ENCODE results near the gene ID2. TPM values are rescaled to one million over a fixed set of nuclear protein-coding genes. Genes with fewer than 3 reads are reported as not detected.

Gene ID2
- total RNA-seq, 2 donors from 2014 or later = 223 to 250 TPM

DNA sequence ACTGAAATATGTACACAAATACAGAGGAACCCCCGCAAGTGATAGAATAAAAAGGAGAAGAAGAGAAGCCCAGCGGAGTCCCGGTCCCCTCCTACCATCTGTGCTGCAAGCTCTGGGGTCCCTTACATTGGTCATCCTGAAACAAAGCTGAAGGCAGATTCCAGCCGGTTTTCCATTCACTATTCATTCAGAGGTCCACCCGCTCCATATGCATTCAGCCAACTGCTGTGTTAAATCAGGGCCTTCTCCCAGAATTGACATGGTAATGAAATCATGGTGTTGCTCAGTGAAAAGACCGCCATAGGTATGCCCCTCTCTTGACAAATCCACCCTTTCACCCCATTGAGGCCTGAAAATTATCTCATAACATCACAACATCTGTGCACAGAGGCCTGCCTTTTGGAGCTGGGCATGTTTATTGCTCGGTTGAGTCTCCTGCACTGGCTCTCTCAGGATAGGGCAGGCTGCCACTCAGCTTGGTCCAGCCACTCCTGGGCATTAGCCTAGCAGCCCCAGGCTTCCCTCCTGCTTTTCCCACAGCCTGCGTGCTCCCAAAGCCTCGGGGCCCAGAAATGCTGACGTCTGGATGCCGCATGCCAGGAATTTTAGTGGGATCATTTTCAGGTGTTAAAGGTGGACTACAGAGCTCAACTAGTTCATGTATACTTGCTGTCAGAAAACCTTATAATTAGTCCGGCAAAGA, 39.3 kb upstream of the ID2 start:
- H3K4me3 Mint-ChIP-seq = no peak overlapping the region
- H3K9me3 Mint-ChIP-seq = no peaks in the 10 kb centered on the region
- DNase-seq (no peak), ATAC-seq (replicated peaks in 1 of 2) (no peak)
- no peak overlapping the region for H3K27ac Mint-ChIP-seq
- no peaks in the 10 kb centered on the region for H3K4me1 Mint-ChIP-seq (ENCODE audit: low read depth)
- no peaks in the 10 kb centered on the region for H3K36me3 Mint-ChIP-seq (ENCODE audit: insufficient read depth in 2 of 2)
- H3K27me3 Mint-ChIP-seq (ENCODE audit: low read depth) = no peaks in the 10 kb centered on the region

DNA sequence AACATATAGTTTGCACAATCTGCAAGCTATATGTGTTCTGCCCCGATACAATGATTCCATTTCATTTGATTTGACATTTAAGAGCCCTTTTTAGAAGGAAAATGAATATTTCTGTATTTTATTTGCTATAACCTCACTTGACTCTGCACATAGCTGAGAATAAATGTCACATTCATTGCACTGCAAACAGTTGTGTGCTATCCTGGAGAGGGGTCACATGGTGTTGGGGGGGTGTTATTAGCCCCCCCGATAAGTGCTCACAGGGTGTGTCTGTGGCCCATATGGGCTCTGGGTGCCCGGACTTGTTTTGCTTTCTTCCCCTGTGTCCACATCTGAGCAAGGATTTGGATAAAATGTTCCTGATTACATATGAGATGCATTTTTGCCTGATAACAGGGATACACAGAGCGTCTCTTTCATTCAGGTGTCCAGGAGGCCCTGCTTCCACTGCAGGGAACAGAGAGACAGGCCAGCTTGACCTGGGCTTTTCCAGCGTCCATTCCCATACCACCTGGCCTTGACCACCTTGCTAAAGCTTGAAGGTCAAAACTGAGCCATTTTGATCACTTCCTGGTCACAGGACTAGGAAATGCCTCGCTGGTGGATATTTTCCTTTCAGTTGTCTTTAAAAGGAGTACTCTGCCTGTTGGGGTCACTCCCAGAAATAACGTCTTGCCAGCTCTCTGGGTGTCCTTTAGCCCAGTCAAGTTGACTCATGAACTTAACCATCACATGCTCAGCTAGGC, 38.4 kb upstream of the ID2 start:
- no peak overlapping the region for H3K27ac Mint-ChIP-seq
- no peak for DNase-seq
- H3K4me1 Mint-ChIP-seq (ENCODE audit: low read depth) = no peaks in the 10 kb centered on the region

DNA sequence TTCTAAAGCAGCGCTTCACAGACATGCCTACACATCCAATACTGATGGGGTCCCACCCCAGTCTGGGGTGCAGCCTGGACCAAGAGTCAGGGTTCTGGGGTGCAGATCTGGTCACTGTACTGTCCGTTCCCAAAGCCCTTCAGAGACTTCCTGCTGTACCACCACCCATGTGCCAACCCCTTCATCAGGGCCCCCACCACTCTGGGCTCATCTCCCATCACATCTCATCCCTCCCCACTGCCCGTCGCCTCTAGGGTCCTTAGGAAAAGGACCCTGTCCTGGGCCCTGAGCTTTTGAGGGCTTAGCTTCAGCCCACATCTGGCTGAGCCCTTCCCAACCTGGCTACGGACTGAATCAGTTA, 37.9 kb upstream of the ID2 start:
- ATAC-seq (replicated peaks in 1 of 2) (no peak), DNase-seq (no peak)
- H3K9me3 Mint-ChIP-seq = no peaks in the 10 kb centered on the region
- H3K4me1 Mint-ChIP-seq (ENCODE audit: low read depth) = no peaks in the 10 kb centered on the region
- H3K27ac Mint-ChIP-seq = no peak overlapping the region
- no peaks in the 10 kb centered on the region for H3K36me3 Mint-ChIP-seq (ENCODE audit: insufficient read depth in 2 of 2)
- H3K27me3 Mint-ChIP-seq (ENCODE audit: low read depth) = no peaks in the 10 kb centered on the region
- H3K4me3 Mint-ChIP-seq = no peak overlapping the region

More for the DNA sequence above, 38.4 kb upstream of the ID2 start:
- Mint-ChIP-seq H3K36me3 (ENCODE audit: insufficient read depth in 2 of 2) (no peaks in the 10 kb centered on the region), H3K27me3 (ENCODE audit: low read depth) (no peaks in the 10 kb centered on the region), H3K9me3 (no peaks in the 10 kb centered on the region), H3K4me3 (no peak overlapping the region)
- ATAC-seq (replicated peaks in 1 of 2) = no peak

DNA sequence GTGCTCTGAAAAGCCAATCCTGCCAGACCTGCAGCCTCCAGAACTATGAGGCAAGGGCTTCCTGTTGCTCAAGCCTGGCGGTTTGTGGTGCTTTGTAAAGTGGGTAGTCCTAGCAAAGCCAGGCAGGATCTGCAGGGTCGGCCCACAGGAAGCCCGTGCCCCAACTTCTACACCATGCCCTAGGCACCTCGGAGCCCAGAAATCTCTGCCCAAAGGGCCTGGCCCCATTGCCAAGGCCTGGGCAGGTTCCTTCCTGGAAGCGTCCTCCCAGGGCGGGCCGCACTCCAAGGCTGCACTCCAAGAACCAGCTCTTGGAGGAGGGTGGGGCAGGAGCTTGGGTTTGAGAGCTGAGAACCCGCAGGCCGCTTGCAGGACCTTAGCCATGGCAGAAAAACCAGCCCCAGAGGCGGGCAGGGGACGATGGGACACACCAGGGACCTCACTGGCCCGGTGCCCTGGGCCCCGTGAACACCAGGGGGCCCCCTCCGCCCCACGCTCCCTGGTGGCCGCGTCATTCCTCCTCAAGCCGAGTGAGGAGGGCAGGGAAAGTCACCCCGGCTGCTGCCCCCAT, 37.2 kb upstream of the ID2 start:
- no peak for DNase-seq
- H3K9me3 Mint-ChIP-seq = no peaks in the 10 kb centered on the region
- no peak overlapping the region for H3K4me3 Mint-ChIP-seq
- H3K36me3 Mint-ChIP-seq (ENCODE audit: insufficient read depth in 2 of 2) = no peaks in the 10 kb centered on the region
- no peaks in the 10 kb centered on the region for H3K4me1 Mint-ChIP-seq (ENCODE audit: low read depth)
- H3K27ac Mint-ChIP-seq = no peak overlapping the region
- no peaks in the 10 kb centered on the region for H3K27me3 Mint-ChIP-seq (ENCODE audit: low read depth)
- peak in 1 of 2 donors; percentile 27 for ATAC-seq (replicated peaks in 1 of 2)

DNA sequence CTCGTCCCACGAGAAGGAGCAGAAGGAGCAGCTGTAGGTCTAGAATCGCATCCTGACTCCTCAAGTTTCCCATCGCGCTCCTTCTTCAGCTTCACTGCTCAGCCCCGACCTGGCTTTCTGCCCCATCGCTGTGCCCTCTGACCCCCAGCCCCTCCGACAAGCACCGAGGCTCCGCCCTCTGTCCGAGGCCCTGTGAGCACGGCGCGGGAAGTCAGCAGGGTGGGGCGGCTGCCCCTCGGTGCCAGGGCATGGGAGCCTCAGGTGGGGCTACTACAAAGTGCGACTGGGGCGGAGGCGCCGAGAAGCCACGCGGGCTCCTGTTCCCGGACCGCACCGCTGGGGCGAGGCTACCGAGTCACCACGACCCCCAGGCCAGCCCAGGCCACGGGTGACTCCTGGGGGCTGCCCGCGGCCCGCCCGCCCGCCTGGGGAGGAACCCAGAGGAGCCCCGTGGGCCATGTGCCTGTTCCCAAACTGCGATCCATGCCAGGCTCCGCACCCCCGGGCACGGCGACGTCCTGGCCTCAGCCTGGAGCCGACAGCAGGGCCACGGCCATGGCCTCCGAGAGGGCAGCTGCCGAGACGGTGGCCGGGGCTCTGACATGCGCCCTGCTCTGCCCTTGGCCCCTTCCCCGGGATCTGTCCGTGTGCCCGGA, 36.6 kb upstream of the ID2 start:
- H3K36me3 Mint-ChIP-seq (ENCODE audit: insufficient read depth in 2 of 2) = no peaks in the 10 kb centered on the region
- ATAC-seq (replicated peaks in 1 of 2) = no peak
- no peak overlapping the region for H3K27ac Mint-ChIP-seq
- no peaks in the 10 kb centered on the region for H3K27me3 Mint-ChIP-seq (ENCODE audit: low read depth)
- no peak for DNase-seq
- H3K4me3 Mint-ChIP-seq = no peak overlapping the region
- no peaks in the 10 kb centered on the region for H3K4me1 Mint-ChIP-seq (ENCODE audit: low read depth)
- H3K9me3 Mint-ChIP-seq = no peaks in the 10 kb centered on the region

DNA sequence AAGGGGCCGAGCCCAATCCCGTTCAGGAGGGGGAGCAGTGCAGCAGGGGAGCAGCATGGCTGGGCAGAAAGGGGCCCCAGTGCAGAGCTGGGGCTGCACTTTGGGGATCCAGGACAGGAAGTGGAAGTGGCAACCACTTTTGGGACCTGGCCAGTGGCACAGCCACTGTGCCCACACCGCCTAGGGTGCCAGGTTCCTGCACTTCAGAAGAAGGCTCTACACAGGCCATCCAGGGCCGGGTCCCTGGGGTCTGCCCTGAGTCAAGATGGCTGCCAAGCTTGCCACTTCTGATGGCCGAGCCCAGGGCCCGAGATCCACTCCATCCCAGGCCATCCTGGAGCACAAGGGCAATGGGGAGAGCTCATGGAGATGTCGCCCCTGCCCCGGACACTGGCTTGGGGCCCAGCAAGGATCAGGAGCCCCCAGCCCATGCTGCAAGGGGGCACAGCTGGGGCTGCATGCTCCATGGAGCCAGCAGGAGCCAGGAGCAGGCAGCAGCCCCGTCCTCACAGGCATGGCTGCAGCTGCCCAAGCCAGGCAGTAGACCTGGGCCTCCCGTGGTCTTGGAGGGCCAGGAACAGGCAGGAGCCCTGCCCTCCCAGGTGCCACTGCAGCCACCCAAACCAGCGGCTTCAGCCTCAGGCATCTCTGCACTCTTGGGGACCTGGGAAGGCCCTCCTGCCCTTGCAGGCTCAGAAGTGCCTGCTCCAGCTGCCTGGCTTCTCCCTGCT, 35.0 kb upstream of the ID2 start:
- DNase-seq (no peak), ATAC-seq (replicated peaks in 1 of 2) (no peak)
- no peaks in the 10 kb centered on the region for H3K9me3 Mint-ChIP-seq
- no peaks in the 10 kb centered on the region for H3K4me1 Mint-ChIP-seq (ENCODE audit: low read depth)
- H3K27ac Mint-ChIP-seq = no peak overlapping the region
- H3K36me3 Mint-ChIP-seq (ENCODE audit: insufficient read depth in 2 of 2) = no peaks in the 10 kb centered on the region
- H3K4me3 Mint-ChIP-seq = no peak overlapping the region
- peaks cover 2% of the 10 kb centered on the region for H3K27me3 Mint-ChIP-seq (ENCODE audit: low read depth)

DNA sequence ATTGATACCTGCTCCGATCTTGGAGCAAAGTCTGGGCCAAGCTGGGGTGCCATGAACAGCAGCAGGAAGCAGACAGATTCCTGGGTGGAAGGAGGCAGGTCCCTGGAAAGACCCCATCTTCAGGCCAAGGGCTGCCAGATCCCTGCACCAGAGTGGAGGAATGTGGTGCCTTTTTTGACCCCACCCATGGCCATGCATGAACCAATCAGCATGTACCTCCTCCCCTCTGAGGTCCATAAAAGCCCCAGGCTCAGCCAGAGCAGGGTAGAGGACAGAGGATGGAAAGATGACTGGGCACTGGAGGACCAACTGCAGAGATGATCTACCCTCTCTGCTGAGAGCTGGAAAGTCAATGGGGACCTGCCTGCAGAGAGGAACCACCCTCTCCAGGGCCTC, 34.4 kb upstream of the ID2 start:
- H3K4me3 Mint-ChIP-seq = no peak overlapping the region
- peaks cover 6% of the 10 kb centered on the region for H3K27me3 Mint-ChIP-seq (ENCODE audit: low read depth)
- H3K9me3 Mint-ChIP-seq = no peaks in the 10 kb centered on the region
- no peak for DNase-seq
- H3K36me3 Mint-ChIP-seq (ENCODE audit: insufficient read depth in 2 of 2) = no peaks in the 10 kb centered on the region
- no peaks in the 10 kb centered on the region for H3K4me1 Mint-ChIP-seq (ENCODE audit: low read depth)
- H3K27ac Mint-ChIP-seq = no peak overlapping the region
- ATAC-seq (replicated peaks in 1 of 2) = no peak

DNA sequence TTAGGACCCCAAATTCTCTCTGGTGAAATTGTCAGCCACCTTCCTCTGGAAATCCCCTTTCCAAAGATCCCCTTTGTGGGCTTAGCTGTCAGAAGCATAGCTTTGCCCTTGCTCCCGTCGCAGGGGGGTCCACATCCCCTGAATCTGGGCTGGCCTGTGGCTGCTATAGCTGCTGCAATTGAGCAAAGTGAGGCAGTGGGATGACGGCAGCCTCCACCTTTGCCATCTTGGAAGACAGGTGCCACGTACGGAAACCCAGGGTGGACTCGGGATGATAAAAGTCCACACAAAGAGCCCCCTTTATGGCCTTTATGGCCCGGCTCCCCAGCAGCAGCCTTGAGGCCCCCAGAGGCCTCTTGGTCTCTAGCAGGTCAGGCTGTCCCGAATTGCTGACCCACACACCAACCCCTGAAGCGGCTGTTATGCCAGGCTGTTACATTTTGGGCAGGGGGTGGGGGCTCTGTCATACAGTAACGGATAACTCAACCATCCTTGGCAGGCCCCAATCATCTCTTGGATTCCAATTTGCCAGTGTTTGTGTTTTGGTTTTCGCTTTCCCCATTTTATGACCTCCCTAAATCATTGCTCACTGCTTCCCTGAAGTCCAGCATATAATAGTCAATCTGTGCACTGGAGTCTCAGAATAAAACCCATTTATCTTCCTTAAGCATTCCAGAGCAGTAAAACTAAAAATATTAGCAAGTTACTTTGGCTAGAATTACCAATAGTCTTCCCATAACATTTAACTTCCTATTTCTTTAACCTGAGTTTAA, 33.2 kb upstream of the ID2 start:
- ATAC-seq (replicated peaks in 1 of 2) (no peak), DNase-seq (no peak)
- no peak overlapping the region for H3K27ac Mint-ChIP-seq
- H3K36me3 Mint-ChIP-seq (ENCODE audit: insufficient read depth in 2 of 2) = no peaks in the 10 kb centered on the region
- no peaks in the 10 kb centered on the region for H3K9me3 Mint-ChIP-seq
- H3K27me3 Mint-ChIP-seq (ENCODE audit: low read depth) = peaks cover 6% of the 10 kb centered on the region
- no peak overlapping the region for H3K4me3 Mint-ChIP-seq
- no peaks in the 10 kb centered on the region for H3K4me1 Mint-ChIP-seq (ENCODE audit: low read depth)

DNA sequence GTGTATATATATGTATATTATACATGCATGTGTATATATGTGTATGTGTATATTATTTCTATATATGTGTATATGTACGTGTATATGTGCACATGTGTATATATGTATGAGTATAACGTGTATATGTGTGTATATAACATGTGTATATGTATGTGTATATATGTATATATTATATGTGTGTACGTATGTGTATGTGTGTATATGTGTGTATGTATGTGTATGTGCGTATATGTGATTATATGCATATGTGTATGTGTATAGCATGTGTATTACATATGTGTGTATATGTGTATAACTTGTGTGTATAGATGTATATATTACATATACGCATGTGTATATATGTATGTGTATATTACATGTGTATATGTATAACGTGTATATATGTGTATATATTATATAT, 32.1 kb upstream of the ID2 start:
- no peak overlapping the region for H3K27ac Mint-ChIP-seq
- no peak overlapping the region for H3K4me3 Mint-ChIP-seq
- H3K9me3 Mint-ChIP-seq = no peaks in the 10 kb centered on the region
- H3K36me3 Mint-ChIP-seq (ENCODE audit: insufficient read depth in 2 of 2) = no peaks in the 10 kb centered on the region
- ATAC-seq (replicated peaks in 1 of 2) = no peak
- DNase-seq = no peak
- no peaks in the 10 kb centered on the region for H3K4me1 Mint-ChIP-seq (ENCODE audit: low read depth)
- peaks cover 6% of the 10 kb centered on the region for H3K27me3 Mint-ChIP-seq (ENCODE audit: low read depth)

DNA sequence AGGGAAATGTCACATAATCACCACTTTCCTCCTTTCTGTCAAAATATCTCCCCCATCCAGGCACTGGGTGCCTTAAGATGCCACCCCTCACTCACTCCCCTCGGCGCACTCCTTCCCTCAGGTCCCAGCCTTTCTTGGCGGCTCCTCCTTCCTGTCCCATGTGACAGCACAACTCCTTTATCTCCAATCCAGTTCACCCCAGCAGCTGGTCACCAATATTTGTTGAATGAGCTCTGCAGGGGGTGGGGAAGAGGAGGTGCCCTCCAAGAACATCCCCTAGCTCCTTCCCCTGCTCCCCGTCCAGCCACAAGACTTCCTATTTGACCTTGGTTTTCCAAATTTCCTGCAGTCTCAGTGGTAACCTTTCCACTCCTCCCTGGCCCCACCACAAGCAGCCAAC, 31.6 kb upstream of the ID2 start:
- no peaks in the 10 kb centered on the region for H3K9me3 Mint-ChIP-seq
- H3K27ac Mint-ChIP-seq = no peak overlapping the region
- peaks cover 6% of the 10 kb centered on the region for H3K27me3 Mint-ChIP-seq (ENCODE audit: low read depth)
- no peak for DNase-seq
- no peaks in the 10 kb centered on the region for H3K4me1 Mint-ChIP-seq (ENCODE audit: low read depth)
- no peak for ATAC-seq (replicated peaks in 1 of 2)
- H3K4me3 Mint-ChIP-seq = no peak overlapping the region
- no peaks in the 10 kb centered on the region for H3K36me3 Mint-ChIP-seq (ENCODE audit: insufficient read depth in 2 of 2)

DNA sequence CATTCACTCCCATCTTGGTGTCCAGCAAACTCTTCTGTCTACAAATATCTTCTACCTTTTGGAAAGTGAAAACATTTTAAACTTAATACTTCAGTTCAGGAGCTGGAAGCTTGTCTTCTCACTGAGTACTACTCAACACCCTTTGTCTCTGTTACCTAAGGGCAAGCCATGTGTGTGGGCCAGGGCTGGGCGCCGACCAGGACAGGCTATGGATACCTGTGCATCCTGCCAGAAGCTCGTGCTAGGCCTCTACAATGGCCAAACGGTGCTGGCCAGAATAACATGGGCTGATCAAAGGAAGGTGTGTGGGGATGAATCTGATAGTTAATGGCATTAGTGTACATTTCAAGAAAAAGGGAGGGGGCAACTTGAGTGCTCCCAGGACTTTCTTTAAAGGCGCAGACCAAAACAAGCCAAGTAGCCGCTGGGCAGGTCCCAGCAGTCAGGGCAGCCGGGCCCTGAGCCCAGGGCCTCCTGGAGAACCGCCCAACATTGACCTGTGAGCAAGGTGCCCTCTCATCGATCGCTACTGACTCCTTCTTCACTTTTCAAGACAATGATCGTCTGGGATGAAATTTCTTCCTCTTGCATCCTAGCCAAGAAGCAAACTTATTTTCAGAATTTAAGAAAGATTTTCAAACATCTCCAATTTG, 29.0 kb upstream of the ID2 start:
- H3K4me1 Mint-ChIP-seq (ENCODE audit: low read depth) = peaks cover 16% of the 10 kb centered on the region
- no peak for DNase-seq
- no peak for ATAC-seq (replicated peaks in 1 of 2)
- peaks cover 11% of the 10 kb centered on the region for H3K27me3 Mint-ChIP-seq (ENCODE audit: low read depth)
- no peaks in the 10 kb centered on the region for H3K9me3 Mint-ChIP-seq
- no peak overlapping the region for H3K4me3 Mint-ChIP-seq
- no peaks in the 10 kb centered on the region for H3K36me3 Mint-ChIP-seq (ENCODE audit: insufficient read depth in 2 of 2)
- no peak overlapping the region for H3K27ac Mint-ChIP-seq

DNA sequence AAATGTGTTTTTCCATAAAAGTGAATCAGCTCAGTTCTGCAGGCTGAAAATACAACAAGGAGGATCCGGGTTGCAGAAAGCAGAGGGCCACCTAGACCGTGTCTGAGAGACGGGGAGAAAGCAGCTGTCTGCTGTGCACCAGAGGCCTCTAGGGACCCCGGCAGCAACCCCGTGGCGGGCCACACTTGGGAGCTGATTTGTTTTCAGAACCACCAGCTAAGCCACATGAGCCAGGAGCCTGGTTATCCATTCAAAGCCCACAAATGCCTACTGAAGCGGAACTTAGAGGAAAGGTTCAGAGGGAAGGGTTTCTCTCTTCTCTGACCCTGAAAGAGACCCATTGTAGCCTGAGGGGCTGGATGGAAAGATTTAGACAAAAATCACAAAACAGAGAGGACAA, 28.4 kb upstream of the ID2 start:
- Mint-ChIP-seq H3K9me3 (no peaks in the 10 kb centered on the region), H3K4me1 (ENCODE audit: low read depth) (peaks cover 18% of the 10 kb centered on the region), H3K4me3 (no peak overlapping the region), H3K36me3 (ENCODE audit: insufficient read depth in 2 of 2) (no peaks in the 10 kb centered on the region), H3K27me3 (ENCODE audit: low read depth) (peaks cover 12% of the 10 kb centered on the region), H3K27ac (no peak overlapping the region)
- DNase-seq = no peak
- ATAC-seq (replicated peaks in 1 of 2) = no peak

Data from activated T-cell treated with anti-CD3 and anti-CD28 coated beads, Interleukin-2, amount 50 U/mL, for 72 hours (primary cell).